Ovary (tissue), 9 donors: ENCODE results near the gene TP63. TPM values are rescaled to one million over a fixed set of nuclear protein-coding genes. Genes with fewer than 3 reads are reported as not detected.

ENCODE experiments used
- DNase-seq, 5 donors: peaks; one replicate each; pipeline ENCODE4 v3.0.0-alpha.2; 2019 to 2020
- H3K27ac ChIP-seq, 2 donors: fragments of 200-600 bp; one replicate each; pipeline versions ENCODE4 v1.5.1 to v1.8.0; 2019 to 2022
- H3K27me3 ChIP-seq: fragments of 200-600 bp; one replicate; pipeline ENCODE4 v1.8.0; 2022
- H3K36me3 ChIP-seq: fragments of 200-600 bp; sonication (generic); one replicate; pipeline ENCODE4 v1.5.1; 2019
- H3K4me1 ChIP-seq: one replicate; pipeline ENCODE4 v1.8.1; 2013; ENCODE audit warnings: mild to moderate bottlenecking, moderate library complexity; ENCODE audit not compliant: insufficient read depth
- H3K4me3 ChIP-seq: fragments of 200-600 bp; sonication (generic); one replicate; pipeline ENCODE4 v1.5.1; 2017
- H3K9me3 ChIP-seq, 2 donors: fragments of 200-600 bp in 1 of 2; sonication (generic) in 1 of 2; one replicate each; pipeline versions ENCODE4 v1.5.1 to v1.8.1; 2013 to 2019; ENCODE audit warnings: mild to moderate bottlenecking in 1 of 2, moderate library complexity in 1 of 2
- CTCF ChIP-seq, 3 donors: fragments of 450-650 bp in 2 of 3; fragments of 200-600 bp in 1 of 3; IDR thresholded peaks; one replicate each; pipeline versions ENCODE4 v1.5.1 to v1.8.0; 2016 to 2022; ENCODE audit warnings: antibody characterized with exemption in 3 of 3, mild to moderate bottlenecking in 1 of 3
- EP300 ChIP-seq: sonication (generic); formaldehyde crosslinking; IDR thresholded peaks from one replicate; pipeline ENCODE4 v1.6.1; 2017; ENCODE audit warnings: antibody characterized with exemption
- POLR2A ChIP-seq: fragments of 450-650 bp; IDR thresholded peaks from one replicate; pipeline ENCODE4 v1.6.1; 2017; ENCODE audit warnings: antibody characterized with exemption, mild to moderate bottlenecking, moderate library complexity
- WGBS, 3 donors: extraction: QIAGEN DNeasy Blood & Tissue Kit in 1 of 3; methylation state at CpG; one replicate each; pipeline versions ENCODE4 v1.1.5 to v1.1.7; 2013 to 2017; 5-methylcytosine and 5-hydroxymethylcytosine counted together
- intact Hi-C, 4 donors: fragments of 100-400 bp; cut with DNase I; formaldehyde crosslinking; loops; one replicate each; pipeline versions ENCODE4 v1.11.0 to v1.15.1; 2022 to 2023
- polyA plus RNA-seq, 2 donors: library from polyadenylated mRNA; stranded (reverse); fragments of 200-250 nt in 1 of 2; fragments of 350-450 nt in 1 of 2; fragmentation: Illumina TruSeq in 1 of 2; extraction: RNeasy Lipid Tissue Mini Kit (QIAGEN cat#74804) in 1 of 2; gene quantifications; one replicate each; pipeline ENCODE4 v1.2.3, GENCODE V29; 2013 to 2014
- total RNA-seq, 7 donors: library from RNA; depleted of rRNA in 2 of 7; stranded (reverse); fragments of >200 nt in 2 of 7; fragmentation: NEBNext Ultra II Directional in 3 of 7; extraction: Animal tissue kit (Norgen Biotek cat#: 25700) in 3 of 7; gene quantifications; one replicate each; pipeline versions ENCODE4 v1.1.0 to v1.2.4, GENCODE V29; 2016 to 2023
- donor health status: DM: no; HTN: no; CAD: no; lungs with moderate emphysema.
- donor health status: DM: no; HTN: no; CAD: no.
- donor health status: Bipolar disorder and iron deficiency.
- donor health status: DM: yes; HTN: yes; CAD: no.
- donor health status: DM: no; HTN: no; CAD: no.
- donor health status: DM: yes; HTN: yes; CAD: no.

TP63 gene
- total and polyA plus RNA-seq, 9 donors: 0.15 to 0.79 (median 0.22) TPM; not detected in 1

- intact Hi-C loops: no loop called here
- Histone ChIP-seq H3K4me1 (no peaks in the 10 kb centered on the region), H3K9me3 (no peaks in the 10 kb centered on the region), H3K27ac (no peak overlapping the region), H3K4me3 (no peak overlapping the region), H3K36me3 (no peaks in the 10 kb centered on the region), H3K27me3 (no peaks in the 10 kb centered on the region)
- TF ChIP-seq EP300: no peak
- no peak for TF ChIP-seq CTCF (IDR thresholded peaks at IDR 0.05)
- no peak for TF ChIP-seq POLR2A
- WGBS, 3 donors: 76 to 81% (median 80%) methylated on average over 2 of the region's 2 CpGs
- DNase-seq: no peak
Observed at GRCh38 chr3:189684317-189684716, 53.1 kb downstream of the TP63 start.

- no peak overlapping the region for H3K27ac ChIP-seq
- H3K36me3 ChIP-seq: no peaks in the 10 kb centered on the region
- intact Hi-C loops: no loop called here
- no peaks in the 10 kb centered on the region for H3K27me3 ChIP-seq
- H3K9me3 ChIP-seq: no peaks in the 10 kb centered on the region
- TF ChIP-seq EP300 (no peak), POLR2A (no peak), CTCF (IDR thresholded peaks at IDR 0.05) (no peak)
- H3K4me3 ChIP-seq: no peak overlapping the region
- WGBS, 3 donors: 56 to 59% (median 58%) methylated on average over 1 of the region's 1 CpG
- H3K4me1 ChIP-seq: no peaks in the 10 kb centered on the region
- no peak for DNase-seq
Observed at GRCh38 chr3:189685291-189685690, 54.1 kb downstream of the TP63 start.

GRCh38 chr3:189685860-189686259 lies 54.7 kb downstream of the TP63 start:
- 44 to 60% (median 56%) methylated on average over 2 of the region's 2 CpGs for WGBS, 3 donors
- no peaks in the 10 kb centered on the region for H3K36me3 ChIP-seq
- intact Hi-C loops: no loop called here
- H3K4me1 ChIP-seq: no peaks in the 10 kb centered on the region
- no peaks in the 10 kb centered on the region for H3K27me3 ChIP-seq
- no peak overlapping the region for H3K4me3 ChIP-seq
- TF ChIP-seq EP300: no peak
- TF ChIP-seq CTCF (IDR thresholded peaks at IDR 0.05): no peak
- no peak for TF ChIP-seq POLR2A
- H3K27ac ChIP-seq: no peak overlapping the region
- no peaks in the 10 kb centered on the region for H3K9me3 ChIP-seq
- no peak for DNase-seq

GRCh38 chr3:189687475-189687874 lies 56.3 kb downstream of the TP63 start:
- WGBS, 3 donors: 76 to 84% (median 77%) methylated on average over 4 of the region's 4 CpGs
- Histone ChIP-seq H3K4me3 (no peak overlapping the region), H3K27me3 (no peaks in the 10 kb centered on the region), H3K9me3 (no peaks in the 10 kb centered on the region), H3K36me3 (no peaks in the 10 kb centered on the region), H3K4me1 (no peaks in the 10 kb centered on the region), H3K27ac (no peak overlapping the region)
- TF ChIP-seq CTCF (IDR thresholded peaks at IDR 0.05) (no peak), EP300 (no peak), POLR2A (no peak)
- intact Hi-C loops: no loop called here
- DNase-seq: no peak

GRCh38 chr3:189688262-189688661 lies 57.1 kb downstream of the TP63 start:
- no peak overlapping the region for H3K4me3 ChIP-seq
- no peak for DNase-seq
- H3K27ac ChIP-seq: no peak overlapping the region
- TF ChIP-seq CTCF (IDR thresholded peaks at IDR 0.05) (no peak), EP300 (no peak), POLR2A (no peak)
- no peaks in the 10 kb centered on the region for H3K27me3 ChIP-seq
- no peaks in the 10 kb centered on the region for H3K36me3 ChIP-seq
- no peaks in the 10 kb centered on the region for H3K9me3 ChIP-seq
- WGBS, 3 donors: 0 to 13% (median 5%) methylated on average over 1 of the region's 1 CpG
- intact Hi-C loops: no loop called here
- H3K4me1 ChIP-seq: no peaks in the 10 kb centered on the region
